ENCODE results near the gene ARHGAP20. TPM values are rescaled to one million over a fixed set of nuclear protein-coding genes. Genes with fewer than 3 reads are reported as not detected.

The ARHGAP20 gene
- total RNA-seq, 3 donors from 2014 or later = 1.6 to 3.9 (median 2.8) TPM

DNA sequence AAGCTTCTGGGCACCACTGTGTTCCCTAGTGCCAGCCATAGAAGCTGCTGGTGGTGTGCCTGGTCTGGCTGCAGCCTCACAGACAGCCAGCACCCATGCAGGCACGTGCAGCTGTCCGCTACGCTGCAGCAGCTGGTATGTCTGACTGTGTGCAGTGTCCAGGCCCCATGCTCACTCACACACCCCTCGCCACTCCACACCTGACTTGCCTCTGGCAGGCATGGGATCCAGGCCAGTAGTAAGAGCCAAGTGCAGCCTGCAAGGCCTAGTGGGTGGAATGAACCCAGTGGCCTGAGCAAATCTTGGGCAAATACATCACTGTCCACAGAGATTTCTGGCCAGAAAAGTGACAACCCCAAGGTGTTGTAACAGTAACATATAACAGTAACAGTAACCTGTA is 111.9 kb downstream of the ARHGAP20 start:
- TF ChIP-seq, protein P1, sequence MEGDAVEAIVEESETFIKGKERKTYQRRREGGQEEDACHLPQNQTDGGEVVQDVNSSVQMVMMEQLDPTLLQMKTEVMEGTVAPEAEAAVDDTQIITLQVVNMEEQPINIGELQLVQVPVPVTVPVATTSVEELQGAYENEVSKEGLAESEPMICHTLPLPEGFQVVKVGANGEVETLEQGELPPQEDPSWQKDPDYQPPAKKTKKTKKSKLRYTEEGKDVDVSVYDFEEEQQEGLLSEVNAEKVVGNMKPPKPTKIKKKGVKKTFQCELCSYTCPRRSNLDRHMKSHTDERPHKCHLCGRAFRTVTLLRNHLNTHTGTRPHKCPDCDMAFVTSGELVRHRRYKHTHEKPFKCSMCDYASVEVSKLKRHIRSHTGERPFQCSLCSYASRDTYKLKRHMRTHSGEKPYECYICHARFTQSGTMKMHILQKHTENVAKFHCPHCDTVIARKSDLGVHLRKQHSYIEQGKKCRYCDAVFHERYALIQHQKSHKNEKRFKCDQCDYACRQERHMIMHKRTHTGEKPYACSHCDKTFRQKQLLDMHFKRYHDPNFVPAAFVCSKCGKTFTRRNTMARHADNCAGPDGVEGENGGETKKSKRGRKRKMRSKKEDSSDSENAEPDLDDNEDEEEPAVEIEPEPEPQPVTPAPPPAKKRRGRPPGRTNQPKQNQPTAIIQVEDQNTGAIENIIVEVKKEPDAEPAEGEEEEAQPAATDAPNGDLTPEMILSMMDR (IDR thresholded peaks at IDR 0.05) = no peak
- Histone ChIP-seq H3K9me3 (no peaks in the 10 kb centered on the region), H3K4me3 (no peak overlapping the region), H3K36me3 (ENCODE audit: low read depth) (no peaks in the 10 kb centered on the region), H3K4me1 (ENCODE audit: low read depth) (no peaks in the 10 kb centered on the region)
- intact Hi-C loops (cut with DNase I, micrococcal nuclease) = no loop called here
- no peak for ATAC-seq
- DNase-seq = no peak

DNA sequence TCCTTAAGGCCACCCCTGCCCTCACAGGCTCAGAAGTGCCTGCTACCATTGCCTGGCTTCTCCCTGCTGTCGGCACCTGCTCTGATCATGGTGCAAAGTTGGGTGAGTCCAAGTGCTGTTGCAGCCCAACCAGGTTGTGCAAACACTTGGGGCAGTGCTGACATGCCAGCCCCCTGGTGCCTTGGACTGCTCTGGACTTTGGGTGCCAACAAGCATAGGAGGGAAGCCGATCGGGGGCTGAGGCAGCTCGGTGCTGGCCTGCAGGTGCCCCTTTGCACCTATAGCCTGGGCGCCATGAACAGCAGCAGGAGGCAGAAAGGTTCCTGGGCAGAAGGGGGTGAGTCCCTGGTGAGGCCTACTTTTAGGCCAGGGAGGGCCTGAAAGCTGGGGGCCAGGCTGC is 113.0 kb downstream of the ARHGAP20 start:
- Histone ChIP-seq H3K9me3 (no peaks in the 10 kb centered on the region), H3K36me3 (ENCODE audit: low read depth) (no peaks in the 10 kb centered on the region), H3K4me3 (no peak overlapping the region), H3K4me1 (ENCODE audit: low read depth) (no peaks in the 10 kb centered on the region)
- DNase-seq (no peak), ATAC-seq (no peak)
- intact Hi-C loops (cut with DNase I, micrococcal nuclease) = no loop called here
- TF ChIP-seq, protein P1 (IDR thresholded peaks at IDR 0.05) = no peak

DNA sequence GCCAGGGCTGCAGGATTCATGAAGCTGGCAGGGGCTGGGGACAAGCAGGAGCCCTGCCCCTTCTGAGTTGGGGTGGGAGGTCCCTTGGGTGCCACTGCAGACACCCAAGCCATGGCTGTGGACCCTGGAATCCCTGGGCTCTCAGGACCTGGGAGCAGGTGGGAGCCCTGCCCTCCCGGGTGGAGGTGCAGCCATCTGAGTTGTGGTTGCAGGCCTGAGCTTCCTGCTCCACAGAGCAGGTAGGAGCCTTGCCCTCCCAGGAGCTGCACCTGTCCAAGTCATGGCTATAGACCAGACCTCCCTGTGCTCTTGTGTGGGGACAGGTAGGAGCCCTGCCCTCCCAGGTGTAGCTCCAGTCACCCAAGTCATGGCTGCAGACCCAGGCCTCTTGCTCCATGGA is 113.5 kb downstream of the ARHGAP20 start:
- intact Hi-C loops (cut with DNase I, micrococcal nuclease) = no loop called here
- TF ChIP-seq, protein P1 (IDR thresholded peaks at IDR 0.05) = no peak
- no peak for ATAC-seq

DNA sequence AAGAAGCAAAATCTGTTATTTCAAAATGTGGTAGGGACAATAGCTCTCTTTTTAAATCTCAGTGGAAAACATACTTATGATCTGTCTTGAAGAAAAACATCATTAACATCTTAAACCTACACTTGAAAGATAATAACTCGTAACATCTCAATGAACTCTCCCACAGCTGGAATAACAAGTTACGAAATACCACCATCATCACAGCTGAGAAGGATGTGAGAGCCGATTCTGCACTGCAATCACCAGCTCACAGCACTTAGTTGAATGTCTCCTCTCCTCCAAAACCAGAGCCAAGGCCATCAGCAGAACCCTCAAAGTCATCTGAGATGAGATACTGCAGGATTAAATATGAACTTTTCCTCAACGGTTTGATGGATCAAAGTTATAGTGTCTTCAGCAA is 124.3 kb downstream of the ARHGAP20 start:
- no peak for ATAC-seq
- H3K4me3 ChIP-seq = no peak overlapping the region
- DNase-seq = no peak
- TF ChIP-seq, protein P1 (IDR thresholded peaks at IDR 0.05) = no peak
- intact Hi-C loops (cut with DNase I, micrococcal nuclease) = no loop called here
- H3K36me3 ChIP-seq (ENCODE audit: low read depth) = no peaks in the 10 kb centered on the region
- H3K4me1 ChIP-seq (ENCODE audit: low read depth) = peaks cover 7% of the 10 kb centered on the region
- H3K9me3 ChIP-seq = no peaks in the 10 kb centered on the region

More for the DNA sequence above, 113.5 kb downstream of the ARHGAP20 start:
- no peak for DNase-seq
- no peaks in the 10 kb centered on the region for H3K36me3 ChIP-seq (ENCODE audit: low read depth)
- H3K4me1 ChIP-seq (ENCODE audit: low read depth) = no peaks in the 10 kb centered on the region
- no peak overlapping the region for H3K4me3 ChIP-seq
- no peaks in the 10 kb centered on the region for H3K9me3 ChIP-seq

DNA sequence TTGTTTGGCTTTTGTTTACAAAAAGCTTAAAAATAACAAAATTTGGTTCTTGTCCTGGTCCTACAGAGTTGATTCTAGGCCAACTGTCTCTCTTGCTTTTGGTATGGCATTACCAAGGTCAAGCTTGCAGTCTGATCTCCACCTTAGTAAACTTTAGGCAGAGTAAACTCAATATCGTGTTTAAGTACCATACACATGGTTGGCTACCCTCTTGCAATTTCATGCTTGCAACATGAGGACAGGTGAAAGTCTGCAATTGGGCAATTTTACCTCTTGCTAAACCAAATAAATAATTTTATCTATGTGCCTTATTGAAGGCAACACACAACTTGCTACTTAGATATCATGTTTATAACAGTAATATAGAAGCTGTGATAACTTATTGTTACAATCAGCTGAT is 125.1 kb downstream of the ARHGAP20 start:
- TF ChIP-seq, protein P1 (IDR thresholded peaks at IDR 0.05) = no peak
- DNase-seq (no peak), ATAC-seq (no peak)
- Histone ChIP-seq H3K4me1 (ENCODE audit: low read depth) (peaks cover 16% of the 10 kb centered on the region), H3K9me3 (no peaks in the 10 kb centered on the region), H3K4me3 (no peak overlapping the region), H3K36me3 (ENCODE audit: low read depth) (no peaks in the 10 kb centered on the region)
- intact Hi-C loops (cut with DNase I, micrococcal nuclease) = no loop called here

DNA sequence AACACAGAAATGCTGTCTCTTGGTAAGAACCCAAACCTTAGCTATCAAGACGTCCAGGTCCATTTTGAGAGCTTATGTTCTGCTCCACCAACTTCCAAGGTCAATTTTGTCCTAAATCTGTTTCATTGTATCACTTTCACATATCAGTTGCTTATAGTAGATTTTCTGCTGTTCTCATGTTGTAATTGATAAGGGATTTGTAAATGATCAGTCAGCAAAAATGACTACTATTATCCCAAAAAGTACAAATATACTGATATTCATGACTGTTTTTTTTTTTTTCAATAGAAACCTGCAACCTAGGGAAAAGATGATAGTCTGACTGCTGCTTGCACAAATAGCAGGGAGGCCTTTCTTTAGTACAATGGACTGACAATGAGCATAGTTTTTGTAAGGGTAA is 128.1 kb downstream of the ARHGAP20 start:
- Histone ChIP-seq H3K36me3 (ENCODE audit: low read depth) (no peaks in the 10 kb centered on the region), H3K9me3 (no peaks in the 10 kb centered on the region), H3K4me1 (ENCODE audit: low read depth) (peaks cover 16% of the 10 kb centered on the region), H3K4me3 (no peak overlapping the region)
- TF ChIP-seq, protein P1 (IDR thresholded peaks at IDR 0.05) = no peak
- no peak for ATAC-seq
- intact Hi-C loops (cut with DNase I, micrococcal nuclease) = no loop called here
- no peak for DNase-seq

All from mucosa of descending colon (tissue), 3 donors.